GM21528 (cell line): Measurements from ENCODE around the gene RASGEF1C.
A peak's percentile ranks its signal among the peaks of the same experiment; 100 is the strongest.

Experiments
- ATAC-seq: cut with Tn5 transposase; IDR thresholded peaks from one replicate; pipeline ENCODE4 v1.9.1; 2021; ENCODE audit warnings: mild to moderate bottlenecking, moderate library complexity; ENCODE audit not compliant: unreplicated experiment, low FRiP score

RASGEF1C gene

GRCh38 chr5:180070756-180071530 lies 138.1 kb downstream of the RASGEF1C start:
- peak; percentile 31 for ATAC-seq

GRCh38 chr5:180069589-180070247 lies 139.3 kb downstream of the RASGEF1C start:
- ATAC-seq = no peak

GRCh38 chr5:180068519-180069090 lies 140.4 kb downstream of the RASGEF1C start:
- no peak for ATAC-seq

GRCh38 chr5:180067986-180068385 lies 141.0 kb downstream of the RASGEF1C start:
- no peak for ATAC-seq

- no peak for ATAC-seq
These were observed 148.8 kb downstream of the RASGEF1C start for GRCh38 chr5:180060192-180060591.

GRCh38 chr5:180059326-180059725 lies 149.7 kb downstream of the RASGEF1C start:
- ATAC-seq = no peak

GRCh38 chr5:180056153-180056552 lies 152.9 kb downstream of the RASGEF1C start:
- no peak for ATAC-seq

GRCh38 chr5:180054226-180054625 lies 154.8 kb downstream of the RASGEF1C start:
- no peak for ATAC-seq

GRCh38 chr5:180053061-180053602 lies 155.9 kb downstream of the RASGEF1C start:
- no peak for ATAC-seq

- ATAC-seq = no peak
These were observed 156.7 kb downstream of the RASGEF1C start for GRCh38 chr5:180052211-180052818.
